A673 (cell line): ENCODE data around the gene CDH1.

Experiments used
- CTCF ChIP-seq: fragments of 300-800, 200-600 bp; sonication (generic); conservative IDR thresholded peaks from 2 replicates; pipeline ENCODE4 v1.5.1; 2017; ENCODE audit warnings: low read depth, mild to moderate bottlenecking, antibody characterized with exemption, low read length, moderate library complexity, mixed read lengths
- EZH2 ChIP-seq: fragments of 200-600 bp; sonication (generic); IDR thresholded peaks from 2 replicates; pipeline ENCODE4 v1.6.1; 2017; ENCODE audit warnings: borderline replicate concordance, low read depth, mild to moderate bottlenecking, mixed read lengths, antibody characterized with exemption, low read length; ENCODE audit not compliant: poor library complexity, severe bottlenecking

GRCh38 chr16:68781784-68782183 is 44.7 kb downstream of the CDH1 start:
- no peak for TF ChIP-seq CTCF
- no peak for TF ChIP-seq EZH2
